KBM-7 (cell line): ENCODE measurements around the gene OR8G1.

Experiments used
- DNase-seq: peaks from one replicate; pipeline ENCODE4 v3.0.0-alpha.2; 2015
- in situ Hi-C: fragments of 300-500 bp; cut with MboI; formaldehyde crosslinking; loops from 2 replicates; pipeline ENCODE4 v1.14.3; 2020; ENCODE audit warnings: low sequenced_read_pairs, low pct_unique_long_range_greater_than_20kb, mixed read lengths

Gene OR8G1, protein sequence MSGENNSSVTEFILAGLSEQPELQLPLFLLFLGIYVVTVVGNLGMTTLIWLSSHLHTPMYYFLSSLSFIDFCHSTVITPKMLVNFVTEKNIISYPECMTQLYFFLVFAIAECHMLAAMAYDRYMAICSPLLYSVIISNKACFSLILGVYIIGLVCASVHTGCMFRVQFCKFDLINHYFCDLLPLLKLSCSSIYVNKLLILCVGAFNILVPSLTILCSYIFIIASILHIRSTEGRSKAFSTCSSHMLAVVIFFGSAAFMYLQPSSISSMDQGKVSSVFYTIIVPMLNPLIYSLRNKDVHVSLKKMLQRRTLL

DNA sequence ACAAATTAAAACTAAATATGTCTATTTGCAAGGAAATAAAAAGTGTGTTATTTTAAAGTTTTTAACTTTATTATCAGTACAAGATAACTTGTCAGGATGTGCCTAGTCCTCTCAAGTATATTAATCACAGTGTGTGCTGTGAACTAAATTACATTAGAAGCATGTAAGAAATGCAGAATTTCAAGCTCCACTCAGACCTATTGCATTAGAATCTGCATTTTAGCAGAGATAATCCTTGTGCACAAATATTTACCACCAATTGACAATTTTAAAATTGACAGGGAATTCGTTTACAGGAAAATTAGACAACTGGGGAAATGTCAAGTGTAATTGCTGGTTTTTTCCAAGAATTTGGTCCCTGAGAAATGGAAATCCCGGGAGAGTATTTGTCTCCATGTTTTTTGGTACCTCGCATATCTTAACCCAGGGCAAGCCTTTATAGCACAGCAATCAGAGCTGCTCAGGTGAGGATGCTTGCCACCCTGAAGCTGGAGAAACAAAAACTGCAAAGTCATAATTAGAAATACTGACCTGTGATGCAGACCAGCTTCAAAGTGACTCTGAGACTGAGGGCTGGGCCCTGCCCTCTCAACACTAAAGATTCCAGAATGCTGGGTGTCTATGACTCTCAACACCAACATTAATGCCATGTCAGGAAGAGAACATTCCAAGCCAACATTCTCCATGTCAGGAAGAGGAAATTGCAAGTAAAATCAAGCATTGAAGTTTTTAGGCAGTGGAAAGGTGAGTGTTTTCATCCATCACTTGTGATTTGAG, at the start of gene OR8G1:
OR8G1 (plus strand) TSS at position 475 of the 777 bp plus-strand sequence. CDS start 8,581 bp downstream, outside the sequence.
- in situ Hi-C loops = no loop called here
- no peak for DNase-seq

DNA sequence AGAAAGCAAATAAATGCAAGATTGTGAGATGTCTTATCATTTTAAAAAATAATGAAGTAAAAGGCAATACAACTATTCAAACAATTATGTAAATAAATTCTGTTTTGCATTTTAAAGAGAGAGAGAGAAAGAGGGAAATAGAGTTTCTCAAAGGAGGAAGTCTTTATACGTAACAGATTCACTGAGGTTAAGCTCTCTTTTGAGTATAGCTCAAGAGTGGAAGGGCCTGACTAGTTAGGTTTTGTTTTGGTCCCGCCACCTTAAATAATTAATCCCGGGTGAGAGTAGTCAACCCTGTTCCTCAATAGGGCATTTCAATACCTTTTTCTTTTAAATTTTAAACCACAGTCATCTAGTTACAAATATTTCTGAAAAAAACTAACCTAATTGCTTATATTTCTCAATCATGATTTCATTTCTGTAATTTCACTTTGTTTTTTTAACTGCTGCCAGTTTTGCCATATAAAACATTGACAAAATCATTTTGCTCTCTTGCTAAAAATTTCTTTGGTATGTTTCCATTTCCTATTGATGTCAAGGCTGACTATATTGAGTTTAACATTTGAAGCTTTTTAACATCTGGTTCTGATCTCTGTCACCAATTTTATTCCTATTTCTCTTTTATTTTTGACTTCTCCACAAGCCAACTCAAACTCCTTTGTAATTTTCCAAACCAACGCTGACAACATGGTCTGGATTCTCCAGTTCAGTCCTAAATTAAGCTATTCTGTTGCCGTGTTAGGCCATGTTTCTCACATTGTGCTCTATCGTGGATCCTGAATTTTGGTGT, 47.5 kb upstream of the OR8G1 start:
- in situ Hi-C loops = no loop called here
- no peak for DNase-seq

DNA sequence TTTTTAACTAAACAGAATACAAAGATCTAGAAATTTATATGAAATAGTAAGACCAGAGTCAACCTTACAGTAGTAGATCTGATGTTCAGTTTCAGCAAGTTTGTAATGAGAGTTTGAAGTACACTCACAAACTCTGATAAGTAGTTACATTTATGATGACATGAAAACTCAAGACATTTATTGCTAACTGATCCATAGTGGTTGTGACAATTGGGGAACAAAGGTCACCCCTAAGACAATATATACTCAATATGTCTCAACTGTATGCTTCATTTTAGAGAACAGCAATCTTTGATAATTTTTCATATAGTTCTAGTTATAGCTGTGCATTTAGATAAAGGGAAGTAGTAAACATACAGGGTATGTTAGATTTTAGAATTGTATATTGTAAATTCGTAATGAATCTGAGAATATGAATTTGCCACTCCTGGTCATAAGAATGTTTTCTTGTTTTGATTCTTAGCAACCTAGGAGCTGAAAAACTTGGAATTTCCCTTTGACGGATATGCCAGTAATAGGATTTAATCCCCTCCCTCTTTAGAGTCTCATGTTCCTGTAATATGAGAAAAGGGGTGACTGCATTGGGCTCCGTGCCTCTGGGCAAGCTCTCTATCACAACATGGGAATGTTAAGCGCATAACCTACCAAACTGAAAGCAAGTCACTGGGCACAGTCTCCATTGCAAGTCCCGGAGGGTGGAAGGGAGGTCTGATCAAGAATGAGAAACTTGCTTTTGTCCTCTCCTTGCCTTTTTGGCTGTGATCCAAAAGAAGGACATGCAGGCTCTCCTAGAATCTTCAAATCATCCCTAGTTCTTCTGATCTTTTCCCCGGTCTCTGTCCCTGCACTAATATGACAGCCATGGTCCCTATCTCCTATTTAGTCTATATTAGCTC, 46.4 kb upstream of the OR8G1 start:
- DNase-seq = no peak
- in situ Hi-C loops = no loop called here

DNA sequence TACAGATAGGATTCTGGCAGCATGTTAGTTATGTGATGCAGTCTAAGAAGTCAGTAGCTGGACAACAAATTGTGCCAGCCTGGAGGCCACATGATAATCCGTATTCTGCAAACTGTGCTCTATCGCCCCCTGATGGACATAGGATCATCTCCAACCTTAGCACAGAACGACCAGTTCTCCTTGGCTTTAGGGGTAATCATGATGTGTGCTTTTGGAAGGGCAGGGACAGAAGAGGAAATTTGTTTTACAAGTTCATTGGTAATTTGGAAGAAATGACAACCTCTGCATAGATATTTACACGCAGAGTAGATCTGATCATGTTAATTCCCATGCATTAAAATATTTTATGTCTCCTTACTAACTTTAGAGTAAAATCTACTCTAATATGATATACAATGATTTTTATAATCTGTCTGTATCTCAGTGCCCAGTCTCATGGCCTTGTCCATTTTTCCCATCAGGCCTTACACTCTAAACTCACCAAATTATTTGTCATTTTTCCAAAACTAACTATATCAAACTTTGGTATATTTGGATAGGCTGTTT, 45.6 kb upstream of the OR8G1 start:
- DNase-seq = peak; percentile 64
- in situ Hi-C loops = no loop called here

DNA sequence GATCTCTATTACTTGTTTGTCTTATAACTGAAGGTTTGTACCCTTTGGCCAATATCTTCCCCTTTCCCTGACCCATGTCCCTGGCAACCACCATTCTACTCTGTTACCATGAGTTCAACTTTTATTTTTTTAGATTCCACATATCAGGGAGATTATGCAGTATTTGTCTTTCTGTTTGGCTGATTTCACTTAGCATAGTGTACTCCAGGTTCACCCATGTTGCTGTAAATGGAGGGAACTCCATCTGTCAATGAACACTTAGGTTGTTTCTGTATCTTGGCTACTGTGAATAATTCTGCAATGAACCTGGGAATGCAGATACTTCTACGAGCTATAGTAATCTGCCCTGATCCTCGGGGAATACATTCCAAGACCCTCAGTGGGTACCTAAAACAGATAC, 42.9 kb upstream of the OR8G1 start:
- no peak for DNase-seq
- in situ Hi-C loops = no loop called here

DNA sequence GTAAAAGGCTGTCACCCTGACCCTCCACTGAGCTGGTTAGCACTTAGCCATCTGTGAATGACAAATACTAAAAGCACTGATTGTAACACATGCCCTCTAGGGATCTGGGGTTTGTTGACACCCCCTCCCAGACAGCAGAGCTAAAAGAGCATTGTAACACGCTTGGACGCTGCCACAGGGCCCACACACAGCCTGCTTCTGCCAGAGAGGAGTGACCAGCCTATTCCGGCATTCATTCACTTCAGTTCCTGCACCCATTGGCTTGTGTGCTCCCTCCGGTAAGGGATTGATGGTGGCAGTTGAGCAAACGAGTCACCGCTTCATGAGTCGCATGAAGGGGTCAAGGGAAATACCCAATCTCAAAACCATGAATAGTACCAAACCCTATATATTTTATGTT, 42.0 kb upstream of the OR8G1 start:
- no peak for DNase-seq
- in situ Hi-C loops = no loop called here

DNA sequence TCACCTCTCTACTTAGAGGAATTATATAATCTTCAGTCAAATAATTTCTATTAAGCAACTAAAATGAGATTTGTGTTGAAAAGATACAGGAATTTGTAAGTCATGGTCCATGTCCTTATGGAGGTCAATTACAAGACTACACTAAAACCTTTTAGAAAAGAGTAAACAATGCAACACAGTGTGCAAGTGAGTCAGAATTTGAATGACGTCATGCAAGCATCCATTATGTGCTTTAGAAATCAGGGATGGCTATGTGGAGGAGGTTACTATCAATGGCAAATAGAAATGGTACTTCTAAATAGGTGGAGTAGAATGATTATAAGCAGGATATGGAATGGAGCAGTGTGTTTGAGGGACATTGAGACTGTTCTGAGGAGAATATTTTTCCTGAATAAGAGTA, 41.2 kb upstream of the OR8G1 start:
- no peak for DNase-seq
- in situ Hi-C loops = no loop called here

DNA sequence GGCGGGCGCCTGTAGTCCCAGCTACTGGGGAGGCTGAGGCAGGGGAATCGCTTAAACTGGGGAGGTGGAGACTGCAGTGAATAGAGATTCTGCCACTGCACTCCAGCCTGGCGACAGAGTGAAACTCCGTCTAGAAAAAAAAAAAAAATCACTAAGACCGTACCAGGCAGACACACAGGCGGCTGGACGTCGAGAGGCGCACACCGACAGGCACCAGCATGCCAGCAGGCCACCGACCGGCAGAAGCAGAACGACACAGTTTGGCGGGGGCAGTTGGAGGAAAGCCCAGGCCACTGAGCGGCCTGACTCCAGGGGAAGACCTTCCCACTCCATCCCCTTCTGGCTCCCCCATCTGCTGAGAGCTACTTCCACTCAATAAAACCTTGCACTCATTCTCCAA, 40.2 kb upstream of the OR8G1 start:
- in situ Hi-C loops = no loop called here
- no peak for DNase-seq

DNA sequence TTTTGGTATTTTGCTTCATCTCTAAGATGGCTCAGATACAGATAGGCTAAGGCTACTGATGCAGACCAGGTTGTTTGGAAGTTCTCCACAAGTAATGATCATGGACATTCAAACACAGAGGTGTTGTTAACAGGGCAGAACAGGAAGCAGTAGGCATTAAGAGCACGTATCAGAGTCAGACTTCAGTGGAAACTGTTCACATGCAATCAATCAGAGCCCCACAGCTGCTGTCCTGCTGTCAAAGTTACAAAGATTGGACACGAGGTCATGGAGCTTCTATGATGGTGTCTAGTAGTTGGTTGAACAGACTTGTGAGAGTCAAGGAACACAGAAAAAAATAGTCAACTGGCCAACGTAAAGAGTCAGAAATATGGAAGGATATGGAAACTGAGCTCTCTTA, 37.9 kb upstream of the OR8G1 start:
- no peak for DNase-seq
- in situ Hi-C loops = no loop called here

DNA sequence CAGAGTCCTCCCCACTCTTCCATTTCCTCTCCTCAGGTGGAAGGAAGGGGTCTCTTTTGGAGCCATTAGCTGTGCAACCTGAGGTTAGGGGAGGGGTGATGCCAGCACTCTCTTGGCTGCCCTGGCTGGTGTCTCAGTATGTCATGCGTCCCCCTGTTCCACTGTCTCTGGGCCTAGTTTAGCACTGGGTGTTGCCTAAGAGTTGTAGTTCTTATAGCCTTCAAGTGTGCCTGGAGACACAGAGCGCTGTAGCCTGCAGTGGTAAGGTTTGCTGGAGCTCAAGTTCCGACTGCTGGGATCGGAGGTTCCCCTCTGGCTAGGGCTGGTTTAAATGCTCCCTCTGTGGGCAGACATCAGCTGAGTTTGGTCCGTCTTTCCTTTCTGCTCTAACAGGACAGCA, 36.9 kb upstream of the OR8G1 start:
- in situ Hi-C loops = no loop called here
- no peak for DNase-seq

DNA sequence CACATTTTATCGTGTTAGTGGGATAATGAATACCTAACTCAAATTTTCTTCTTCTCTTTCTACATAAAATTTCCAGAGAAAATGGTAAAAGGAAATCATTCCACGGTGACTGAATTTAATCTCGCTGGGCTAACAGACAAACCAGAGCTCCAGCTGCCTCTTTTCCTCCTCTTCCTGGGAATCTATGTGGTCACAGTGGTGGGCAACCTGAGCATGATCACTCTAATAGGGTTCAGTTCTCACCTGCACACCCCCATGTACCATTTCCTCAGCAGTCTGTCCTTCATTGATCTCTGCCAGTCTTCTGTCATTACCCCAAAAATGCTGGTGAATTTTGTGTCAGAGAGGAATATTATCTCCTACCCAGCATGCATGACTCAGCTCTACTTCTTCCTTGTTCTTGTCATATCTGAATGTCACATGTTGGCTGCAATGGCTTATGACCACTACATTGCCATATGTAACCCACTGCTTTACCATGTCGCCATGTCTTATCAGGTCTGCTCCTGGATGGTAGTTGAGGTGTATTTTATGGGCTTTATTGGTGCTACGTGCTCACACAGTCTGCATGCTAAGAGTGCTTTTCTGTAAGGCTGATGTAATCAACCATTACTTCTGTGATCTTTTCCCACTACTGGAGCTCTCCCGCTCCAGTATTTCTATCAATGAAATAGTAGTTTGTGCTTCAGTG, 33.6 kb upstream of the OR8G1 start:
- in situ Hi-C loops = no loop called here
- no peak for DNase-seq

DNA sequence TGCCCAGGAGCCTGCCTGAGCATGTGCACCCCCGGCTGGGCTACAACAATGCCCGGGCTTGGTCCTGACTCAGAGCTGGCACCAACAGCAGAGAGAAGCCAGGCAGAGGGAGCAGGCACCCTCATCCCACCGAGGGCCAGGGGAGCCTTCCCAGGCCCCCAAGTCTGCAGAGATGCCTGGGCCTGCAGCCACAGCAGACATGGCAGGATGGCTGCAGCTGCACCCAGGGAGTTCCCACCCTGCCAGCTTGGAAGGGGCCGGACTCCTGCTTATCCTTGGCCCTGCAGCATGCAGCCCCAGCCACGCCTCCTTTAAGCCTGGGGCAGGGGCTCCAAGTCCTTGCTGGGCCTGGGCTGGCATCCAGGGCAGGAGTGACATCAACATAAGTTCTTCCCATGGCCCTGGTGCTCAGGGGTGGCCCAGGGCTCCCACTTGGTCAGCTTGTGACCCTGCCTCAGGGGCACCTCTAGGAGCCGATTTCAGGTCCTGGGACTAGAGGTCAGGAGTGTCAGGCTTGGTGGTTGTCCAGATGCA, 31.0 kb upstream of the OR8G1 start:
- no peak for DNase-seq
- in situ Hi-C loops = no loop called here

DNA sequence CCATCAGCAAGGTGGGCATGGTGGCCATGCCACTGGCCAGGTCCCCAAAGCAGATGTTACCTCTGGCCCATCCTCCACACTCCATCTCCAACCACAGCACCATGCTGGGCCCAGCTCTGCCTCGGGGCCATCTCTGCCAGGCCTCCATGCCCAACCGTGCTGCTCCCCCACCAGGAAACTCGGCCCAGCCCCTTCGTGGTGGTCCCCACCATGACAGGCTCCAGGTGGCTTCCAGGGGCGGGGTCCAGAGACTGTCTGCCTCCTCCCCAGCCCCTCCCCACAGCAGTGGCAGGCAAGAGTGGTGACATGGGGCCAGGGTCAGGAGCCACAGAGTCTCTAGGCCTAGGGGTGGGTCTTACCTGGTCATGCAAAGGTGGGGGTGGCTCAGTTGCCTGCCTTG, 30.5 kb upstream of the OR8G1 start:
- no peak for DNase-seq
- in situ Hi-C loops = no loop called here

DNA sequence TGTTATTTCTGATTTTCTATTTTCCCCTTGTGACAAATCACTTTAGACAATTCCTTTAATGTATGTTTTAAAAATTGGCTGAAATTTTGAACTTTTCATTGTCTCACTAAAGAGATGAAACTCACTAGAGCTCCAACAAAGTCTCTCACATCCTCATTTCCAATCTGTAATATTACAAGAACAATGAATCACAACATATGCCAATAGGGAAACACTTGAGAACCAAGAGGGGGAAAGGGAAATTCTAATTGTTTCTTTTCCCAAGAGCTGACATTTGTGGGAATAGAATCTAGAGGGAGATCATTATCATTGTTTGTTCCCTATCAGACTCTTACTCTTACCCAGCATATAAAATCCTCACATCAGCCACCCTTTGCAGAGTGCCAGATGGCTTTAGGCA, 29.6 kb upstream of the OR8G1 start:
- in situ Hi-C loops = no loop called here
- no peak for DNase-seq

DNA sequence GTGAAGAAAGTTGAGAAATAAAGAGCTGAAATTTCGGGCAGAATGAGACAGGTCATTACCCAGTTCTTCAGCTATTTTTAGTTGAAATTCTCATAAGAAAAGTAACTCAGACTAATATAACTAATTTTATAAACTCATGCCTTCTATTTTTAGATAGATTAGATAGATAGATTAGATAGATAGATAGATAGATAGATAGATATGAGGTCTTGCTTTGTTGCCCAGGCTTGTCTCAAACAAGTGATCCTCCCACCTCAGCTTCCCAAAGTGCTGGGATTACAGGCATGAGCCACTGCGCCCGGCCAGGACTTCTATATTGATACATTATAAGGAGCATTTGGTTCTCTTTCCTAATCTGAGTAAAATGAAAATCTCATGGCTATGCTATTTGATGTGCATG, 26.9 kb upstream of the OR8G1 start:
- no peak for DNase-seq
- in situ Hi-C loops = no loop called here

DNA sequence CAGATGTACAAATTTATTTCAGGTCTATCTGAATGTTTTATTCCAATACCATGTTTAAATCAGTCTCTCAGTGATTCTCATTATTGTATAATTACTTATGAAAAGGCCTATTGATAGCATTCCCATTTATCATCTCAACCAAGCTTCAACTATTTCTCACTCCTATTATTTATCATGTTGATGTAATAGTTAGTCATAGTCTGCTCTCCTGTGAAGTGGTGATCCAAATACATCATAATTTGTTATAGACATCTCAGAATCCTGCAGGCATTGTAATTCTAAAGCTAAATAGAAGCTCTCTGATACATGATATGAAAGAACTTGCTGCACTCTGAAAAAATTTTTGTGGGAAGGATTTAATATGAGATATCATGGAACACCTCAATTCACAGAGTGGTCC, 21.8 kb upstream of the OR8G1 start:
- in situ Hi-C loops = no loop called here
- no peak for DNase-seq

DNA sequence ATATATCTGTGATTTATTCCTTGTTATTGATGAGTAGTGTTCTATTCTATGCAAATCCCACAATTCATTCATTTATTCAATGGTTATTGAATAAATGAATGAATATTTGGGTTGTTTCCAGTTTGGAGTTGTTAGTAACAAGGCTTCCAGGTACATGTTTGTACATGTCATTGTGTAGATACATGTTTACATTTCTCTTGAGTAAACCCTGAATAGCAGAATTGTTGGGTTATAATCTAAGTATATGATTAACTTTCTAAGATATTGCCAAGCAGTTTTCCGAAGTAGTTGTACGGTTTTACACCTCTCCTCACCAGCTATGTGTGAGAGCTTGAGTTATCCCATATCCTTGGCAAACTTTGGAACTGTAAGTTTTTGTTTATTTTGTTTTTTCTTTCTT, 18.5 kb upstream of the OR8G1 start:
- in situ Hi-C loops = no loop called here

More for the DNA sequence above, 18.5 kb upstream of the OR8G1 start:
- no peak for DNase-seq
